HG03060 (cell line): Measurements from ENCODE around the gene UMOD.
"Not testable (repeated sequence)": the region's sequence is repeated elsewhere in the genome, so short reads cannot be mapped to it uniquely, and the experiment has no call there.

Experiments
- ATAC-seq: cut with Tn5 transposase; IDR thresholded peaks from one replicate; pipeline ENCODE4 v1.9.1; 2021; ENCODE audit warnings: low read depth, moderate number of reproducible peaks; ENCODE audit not compliant: unreplicated experiment

UMOD gene

GRCh38 chr16:20323591-20324117 is 28.9 kb downstream of the UMOD start:
- ATAC-seq: no peak

DNA sequence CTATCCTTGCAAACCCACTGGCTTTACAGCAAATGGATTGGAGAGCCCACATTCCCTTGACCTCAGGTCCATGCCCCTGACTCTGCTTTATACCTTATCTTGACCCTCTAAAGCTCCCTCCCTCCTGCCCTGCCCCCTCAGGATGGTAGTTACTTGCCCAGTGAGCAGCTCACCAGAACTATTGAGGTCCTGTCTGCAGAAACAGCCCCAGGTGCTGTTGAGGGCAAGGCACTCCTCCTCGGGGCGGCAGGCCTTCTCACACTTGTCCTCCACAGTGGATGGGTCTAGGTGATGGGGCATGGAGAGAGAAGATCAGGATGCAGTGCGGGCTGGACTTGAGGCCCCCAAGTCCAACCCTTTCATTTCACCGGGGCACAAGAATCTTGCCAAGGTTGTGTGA is 29.8 kb downstream of the UMOD start:
- no peak for ATAC-seq

- ATAC-seq: no peak
These were observed 30.8 kb downstream of the UMOD start for GRCh38 chr16:20321671-20322070.

DNA sequence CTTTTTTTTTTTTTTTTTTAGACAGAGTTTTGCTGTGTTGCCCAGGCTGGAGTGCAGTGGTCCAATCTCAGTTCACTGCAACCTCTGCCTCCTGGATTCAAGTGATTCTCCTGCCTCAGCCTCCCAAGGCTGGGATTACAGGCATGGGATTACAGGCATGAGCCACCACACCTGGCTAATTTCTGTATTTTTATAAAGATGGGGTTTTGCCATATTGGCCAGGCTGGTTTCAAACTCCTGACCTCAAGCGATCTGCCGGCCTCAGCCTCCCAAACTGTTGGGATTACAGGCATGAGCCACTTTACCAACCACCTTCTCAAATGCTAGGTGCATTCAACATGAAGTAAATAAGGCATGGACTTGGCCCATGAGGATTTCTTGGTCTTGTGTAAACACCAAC is 31.5 kb downstream of the UMOD start:
- ATAC-seq: not testable (repeated sequence)

DNA sequence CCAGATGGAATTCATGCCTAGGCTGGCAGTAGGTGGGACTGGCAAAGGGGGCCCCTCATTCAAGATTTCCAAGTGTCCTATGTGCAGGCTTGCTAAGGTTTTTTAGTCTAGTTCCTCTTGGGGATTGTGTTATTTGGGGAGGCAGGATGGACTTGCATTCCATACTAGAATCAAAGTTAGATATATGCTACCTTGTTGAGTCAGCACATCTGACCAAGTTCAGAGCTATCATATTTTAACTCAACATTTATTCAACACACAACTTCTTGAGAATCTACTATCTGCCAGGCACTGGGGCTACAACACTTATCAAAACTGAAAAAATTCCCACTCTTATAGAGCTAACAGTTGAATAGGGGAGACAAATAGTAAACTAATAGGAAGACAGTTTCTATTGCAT is 31.9 kb downstream of the UMOD start:
- ATAC-seq: no peak

GRCh38 chr16:20320178-20320577 is 32.3 kb downstream of the UMOD start:
- ATAC-seq: no peak

DNA sequence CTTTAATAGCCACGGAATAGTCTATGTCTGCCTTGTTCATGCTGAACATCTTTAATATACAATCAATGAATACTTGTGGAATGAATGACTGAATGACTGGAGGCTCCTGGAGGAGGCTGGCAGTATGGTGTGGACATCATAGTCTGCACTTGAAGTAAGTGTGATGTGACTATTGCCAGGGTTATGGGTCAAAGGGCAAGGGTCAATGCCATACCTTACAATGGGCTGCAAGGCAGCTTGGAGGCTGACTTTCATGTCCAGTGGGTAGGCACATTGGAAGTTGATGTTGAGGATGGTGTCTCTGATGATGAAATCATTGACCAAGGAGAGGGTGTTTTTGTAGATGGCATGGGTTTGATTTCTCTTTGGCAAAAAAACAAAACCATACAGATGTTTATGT is 33.1 kb downstream of the UMOD start:
- ATAC-seq: no peak

DNA sequence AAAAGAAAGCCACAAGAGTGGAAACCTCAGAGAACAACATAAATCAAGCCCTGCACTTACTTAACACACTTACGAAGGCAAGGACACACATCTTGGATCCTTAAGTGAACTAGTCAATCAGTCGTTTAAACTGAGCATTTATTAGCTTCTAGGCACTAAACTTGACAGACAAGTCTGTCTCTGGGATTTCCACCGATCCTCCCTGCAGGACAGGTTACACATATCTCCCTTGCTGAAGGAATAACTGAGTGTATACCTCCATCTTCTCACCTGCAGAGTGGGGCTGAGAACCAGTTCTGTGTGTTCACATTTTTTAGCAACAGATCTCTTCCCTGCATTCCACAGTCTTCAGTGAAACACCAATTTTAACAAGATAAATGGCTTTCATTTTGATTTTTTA is 34.1 kb downstream of the UMOD start:
- no peak for ATAC-seq

DNA sequence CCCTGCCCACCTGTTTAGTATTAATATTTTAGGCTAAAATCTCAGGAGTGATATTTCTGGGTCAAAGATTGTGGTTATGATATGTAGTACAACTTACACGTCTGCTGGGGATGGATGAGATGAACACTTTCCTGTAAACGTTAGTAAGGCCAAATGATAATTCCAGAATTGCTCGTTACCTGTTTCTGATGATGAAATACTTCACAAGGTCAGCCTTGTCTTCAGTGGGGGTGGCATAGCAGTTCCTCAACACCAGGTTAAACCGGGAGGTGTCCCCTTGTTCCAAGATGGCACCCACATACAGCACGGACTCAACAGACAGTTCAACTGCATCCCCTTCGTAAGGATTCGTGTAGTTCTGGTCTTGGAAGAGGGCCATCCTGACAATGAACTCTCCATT is 34.5 kb downstream of the UMOD start:
- no peak for ATAC-seq

- ATAC-seq: no peak
These were observed 35.4 kb downstream of the UMOD start for GRCh38 chr16:20317117-20317516.

- ATAC-seq: no peak
These were observed 35.8 kb downstream of the UMOD start for GRCh38 chr16:20316715-20317114.

GRCh38 chr16:20315764-20316163 is 36.8 kb downstream of the UMOD start:
- ATAC-seq: no peak

- no peak for ATAC-seq
These were observed 37.9 kb downstream of the UMOD start for GRCh38 chr16:20314575-20314974.

DNA sequence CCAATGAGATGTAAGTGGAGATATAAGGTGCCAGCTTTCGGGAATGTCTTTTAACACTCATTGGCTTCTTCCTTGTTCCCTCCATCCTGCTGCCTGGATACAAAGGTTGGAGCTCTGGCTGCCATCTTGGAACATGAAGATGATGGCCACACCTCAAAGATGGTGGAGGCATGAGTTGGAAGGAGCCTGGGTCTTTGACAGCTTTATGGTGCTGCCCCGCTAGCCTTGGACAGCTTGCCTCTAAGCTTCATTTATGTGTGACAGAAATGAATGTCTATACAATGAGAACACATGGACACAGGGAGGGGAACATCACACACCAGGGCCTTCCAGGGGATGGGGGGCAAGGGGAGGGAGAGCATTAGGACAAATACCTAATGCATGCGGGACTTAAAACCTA is 38.8 kb downstream of the UMOD start:
- ATAC-seq: no peak

DNA sequence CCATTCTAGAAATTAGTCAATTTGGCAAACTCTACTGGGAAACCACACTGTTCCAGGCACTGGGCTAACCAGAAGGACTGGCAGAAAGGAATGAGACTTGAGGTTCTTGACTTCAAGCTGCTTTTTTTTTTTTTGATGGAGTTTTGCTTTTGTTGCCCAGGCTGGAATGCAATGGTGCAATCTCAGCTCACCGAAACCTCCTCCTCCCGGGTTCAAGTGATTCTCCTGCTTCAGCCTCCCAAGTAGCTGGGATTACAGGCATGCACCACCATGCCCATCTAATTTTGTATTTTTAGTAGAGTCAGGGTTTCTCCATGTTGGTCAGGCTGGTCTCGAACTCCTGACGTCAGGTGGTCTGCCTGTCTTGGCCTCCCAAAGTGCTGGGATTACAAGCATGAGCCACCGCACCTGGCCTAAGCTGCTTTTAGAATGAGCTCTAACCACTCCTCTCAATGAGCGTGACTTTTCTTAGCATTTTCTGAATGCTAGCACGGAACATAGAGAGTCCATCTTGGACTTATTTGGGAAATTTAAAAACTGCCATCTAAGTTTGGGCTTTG is 39.9 kb downstream of the UMOD start:
- not testable (repeated sequence) for ATAC-seq

- ATAC-seq: no peak
These were observed 41.0 kb downstream of the UMOD start for GRCh38 chr16:20311548-20311947.

- ATAC-seq: no peak
These were observed 41.8 kb downstream of the UMOD start for GRCh38 chr16:20310421-20311395.

DNA sequence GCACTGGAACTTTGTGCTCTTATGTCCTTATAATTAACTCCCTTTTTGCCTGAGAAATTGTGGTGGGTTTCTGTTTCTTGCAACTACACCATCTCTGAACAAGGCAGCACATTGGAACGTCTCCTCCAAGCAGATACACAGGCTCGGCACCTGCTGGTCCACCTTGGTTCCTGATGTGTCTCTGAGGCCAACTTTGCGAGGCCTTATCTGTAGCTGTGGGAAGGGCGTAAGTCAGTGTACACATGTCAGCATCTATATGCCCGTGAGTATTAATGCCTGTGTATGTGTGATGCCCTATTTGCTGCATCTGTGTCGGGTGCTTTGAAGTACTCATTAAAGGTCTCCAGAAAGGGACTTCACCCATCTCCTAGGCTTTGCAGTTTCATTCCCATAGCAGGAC is 42.7 kb downstream of the UMOD start:
- no peak for ATAC-seq

GRCh38 chr16:20308801-20309590 is 43.5 kb downstream of the UMOD start:
- no peak for ATAC-seq

DNA sequence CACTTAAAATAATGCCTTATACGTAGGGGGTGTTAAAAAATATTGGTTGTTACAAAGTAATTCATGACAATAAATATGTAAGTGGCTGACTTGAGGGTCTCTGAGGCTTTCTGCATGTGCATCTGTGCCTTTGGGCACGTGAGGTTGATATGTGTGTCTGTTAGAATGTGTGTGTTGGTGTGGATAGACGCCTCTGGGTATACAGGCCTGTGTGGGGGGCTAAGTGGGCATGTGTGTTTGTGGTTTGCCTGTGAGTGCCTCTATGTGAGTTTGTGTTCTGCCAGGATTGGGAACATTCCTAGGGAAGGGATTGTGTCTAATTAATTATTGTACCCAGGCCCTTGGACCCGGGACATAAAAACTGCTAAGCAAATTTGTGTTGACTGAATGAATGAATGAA is 44.2 kb downstream of the UMOD start:
- ATAC-seq: no peak

DNA sequence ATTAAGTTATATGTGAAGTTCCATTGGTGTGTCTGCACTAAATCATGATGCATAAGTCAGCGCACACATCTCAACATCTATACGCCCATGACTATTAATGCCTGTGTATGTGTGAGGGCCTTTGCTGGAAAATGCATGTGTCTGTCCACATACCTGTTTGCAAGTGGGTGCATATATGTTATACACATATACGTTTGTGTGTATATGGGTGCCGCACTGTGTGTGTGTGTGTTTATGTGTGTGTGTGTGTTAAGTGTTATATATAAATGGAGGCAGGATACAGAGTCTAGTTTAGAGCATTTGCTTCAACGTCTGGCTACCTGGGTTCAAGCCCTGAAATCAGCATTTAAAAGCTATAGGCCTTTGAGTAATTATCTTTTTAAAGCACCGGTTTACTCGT is 44.7 kb downstream of the UMOD start:
- no peak for ATAC-seq
